Measurements from ENCODE around the gene FOXQ1.

DNA sequence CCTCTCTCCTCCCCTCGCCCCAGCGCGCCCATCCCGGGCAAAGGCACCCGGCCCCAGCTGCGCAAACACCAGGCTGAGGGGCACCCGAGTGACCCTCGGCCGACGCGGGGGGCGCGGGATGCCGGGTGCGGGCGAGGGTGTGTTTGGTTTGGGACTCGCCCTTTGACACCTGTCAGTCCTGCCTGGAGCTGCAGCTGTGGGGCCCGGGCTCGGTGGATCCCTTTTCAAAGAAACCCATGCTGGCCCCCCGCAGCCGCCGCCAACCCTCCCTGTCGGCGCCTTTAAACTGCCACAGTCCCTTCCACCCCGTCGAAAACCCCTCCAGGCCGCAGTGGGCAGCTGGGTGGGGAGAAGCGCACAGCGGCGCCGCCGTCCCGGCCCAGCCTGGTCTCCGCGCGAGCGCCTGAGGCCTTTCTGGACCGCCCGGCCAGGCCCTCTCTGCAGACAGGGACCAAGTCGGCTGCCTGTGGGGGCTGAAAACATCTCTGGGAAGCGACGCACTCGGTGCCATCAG, 5.5 kb downstream of the FOXQ1 start:
- TF ChIP-seq POLR2AphosphoS5 (IDR thresholded peaks at IDR 0.05; ENCODE audit: insufficient read depth, low read depth, low read length), result no peak
- TF ChIP-seq EZH2 (IDR thresholded peaks at IDR 0.05; ENCODE audit: borderline replicate concordance, low read depth, low read length, severe bottlenecking), result no peak
- no peak for TF ChIP-seq CTCF (IDR thresholded peaks at IDR 0.05; ENCODE audit: extremely low read depth in 1 of 2, insufficient read depth in 1 of 2, low read depth in 1 of 2, low read length in 2 of 2)
- no peak for TF ChIP-seq POLR2A (IDR thresholded peaks at IDR 0.05; ENCODE audit: low read depth, low read length)
- TF ChIP-seq FOS (IDR thresholded peaks at IDR 0.05; ENCODE audit: borderline replicate concordance, insufficient read depth, low read length), result no peak
- TF ChIP-seq MYC (IDR thresholded peaks at IDR 0.05; ENCODE audit: low read depth, low read length), result no peak
- TF ChIP-seq MAX (IDR thresholded peaks at IDR 0.05; ENCODE audit: insufficient read depth, insufficient read length), result no peak

Measured in endothelial cell of umbilical vein (primary cell).